SIG-M5 treated with dmso at 0.1 percent for 504 hours (cell line): ENCODE data around the gene HJURP.
A peak's percentile ranks its signal among the peaks of the same experiment; 100 is the strongest.
"Not testable (repeated sequence)": the region's sequence is repeated elsewhere in the genome, so short reads cannot be mapped to it uniquely, and the experiment has no call there.

Experiments used
- DNase-seq: peaks from one replicate; lab custom pipeline; 2025; ENCODE audit not compliant: unreplicated experiment; lab: John Stamatoyannopoulos, UW

HJURP gene

GRCh38 chr2:233854241-233854981 is at the start of gene HJURP:
Gene HJURP, minus strand, starts transcription at chr2:233854535. Its CDS starts 35 bp downstream, at chr2:233854500.
- peak; percentile 97 for DNase-seq

DNA sequence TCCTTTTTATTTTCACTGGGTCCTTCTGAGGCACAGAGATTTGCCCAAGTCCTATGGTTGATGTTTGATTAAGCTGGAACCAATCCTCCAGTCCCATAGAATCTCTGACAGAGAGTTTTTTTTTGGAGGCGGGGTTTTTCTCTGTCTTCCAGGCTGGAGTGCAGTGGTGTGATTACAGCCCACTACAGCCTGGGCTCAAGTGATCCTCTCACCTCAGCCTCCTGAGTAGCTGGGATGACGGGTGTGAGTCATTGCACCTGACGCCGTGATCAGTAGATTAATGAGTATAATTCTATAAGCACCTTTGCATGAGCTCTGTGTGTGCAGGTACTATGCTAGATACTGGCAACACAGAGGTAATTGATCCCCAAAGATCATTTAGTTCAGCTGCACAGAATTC is 47.5 kb upstream of the HJURP start:
- no peak for DNase-seq

DNA sequence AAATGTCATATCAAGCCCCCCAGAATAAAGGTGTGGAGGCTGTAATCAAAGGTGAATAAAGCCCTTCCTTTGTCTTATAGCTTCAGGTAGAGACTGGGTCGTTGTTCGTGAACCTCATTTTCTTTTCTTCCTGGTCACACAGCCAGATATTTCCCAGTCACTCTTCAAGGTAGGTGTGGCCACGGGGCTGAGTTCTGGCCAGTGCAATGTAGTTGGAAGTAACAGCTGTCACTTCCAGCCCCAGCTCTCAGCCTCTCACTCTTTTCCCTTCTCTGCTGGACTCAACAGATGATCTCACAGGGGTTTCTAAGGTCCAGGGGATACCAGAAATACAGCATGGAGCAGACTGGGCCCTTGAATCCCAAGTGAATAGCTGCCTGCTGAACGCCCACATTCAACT is 47.0 kb upstream of the HJURP start:
- DNase-seq: no peak

- not testable (repeated sequence) for DNase-seq
Measured at GRCh38 chr2:233896253-233896652, 41.9 kb upstream of the HJURP start.

GRCh38 chr2:233892793-233893192 is 38.5 kb upstream of the HJURP start:
- no peak for DNase-seq

- no peak for DNase-seq
Measured at GRCh38 chr2:233882353-233882752, 28.0 kb upstream of the HJURP start.

DNA sequence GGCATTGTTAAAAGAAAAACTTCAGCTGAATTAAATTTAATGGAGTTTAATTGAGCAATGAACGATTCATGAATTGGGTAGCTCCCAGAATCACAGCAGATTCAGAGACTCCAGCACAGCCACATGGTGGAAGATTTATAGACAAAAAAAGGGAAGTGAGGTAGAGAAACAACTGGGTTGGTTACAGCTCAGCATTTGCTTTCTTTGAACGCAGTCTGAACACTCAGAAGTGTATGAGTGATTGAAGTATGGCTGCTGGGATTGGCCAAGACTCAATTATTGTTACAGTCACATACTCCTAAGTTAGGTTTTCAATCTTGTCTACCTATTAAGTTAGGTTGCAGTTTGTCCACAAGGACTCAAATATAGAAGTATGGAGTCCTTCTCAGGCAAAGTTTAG is 17.8 kb upstream of the HJURP start:
- DNase-seq: peak; percentile 66

DNA sequence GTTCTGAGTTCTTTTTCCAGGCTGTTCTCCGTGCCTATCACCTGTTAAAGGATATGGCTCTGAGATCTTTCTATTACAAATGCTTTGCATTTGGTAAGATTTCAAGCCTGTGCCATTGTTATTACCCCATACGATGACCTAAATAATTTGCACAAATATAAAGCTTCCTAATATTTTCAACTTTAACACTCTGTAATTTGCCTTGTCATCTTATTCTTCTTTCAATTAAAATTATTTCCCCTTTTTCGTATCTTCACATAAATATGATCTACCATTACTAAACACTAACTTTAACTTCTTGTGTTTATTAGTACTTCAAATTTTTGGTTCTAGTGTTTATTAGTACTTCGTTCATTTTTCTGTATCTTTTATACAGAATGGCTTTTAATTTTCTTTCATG is 17.1 kb upstream of the HJURP start:
- DNase-seq: no peak

DNA sequence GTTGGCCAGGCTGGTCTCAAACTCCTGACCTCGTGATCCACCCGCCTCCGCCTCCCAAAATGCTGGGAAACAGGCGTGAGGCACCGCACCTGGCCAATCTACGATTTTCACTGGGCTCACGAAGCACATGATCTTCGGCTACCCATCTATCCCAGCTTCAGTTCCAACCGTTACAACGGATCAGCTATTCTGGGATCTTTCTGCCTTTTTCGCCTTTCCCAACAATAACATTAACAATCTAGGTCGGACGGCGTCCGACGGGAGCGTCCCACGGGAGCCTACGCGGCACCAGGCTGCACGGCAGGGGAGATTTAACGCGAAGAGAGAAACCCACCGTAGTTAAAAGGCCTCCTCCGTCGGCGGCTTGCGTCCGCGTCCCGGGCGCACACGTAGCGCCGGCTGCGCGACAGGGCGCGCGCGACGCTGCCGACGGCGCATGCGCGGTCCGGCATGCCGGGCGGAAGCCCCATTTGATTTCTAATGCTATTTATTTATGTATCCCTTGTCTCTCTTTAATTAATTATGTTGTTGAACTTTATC is 13.7 kb upstream of the HJURP start, which contains the start of gene MSL3B:
Gene MSL3B (minus strand): TSS at position 394 of the 540 bp plus-strand sequence.
- no peak for DNase-seq

- no peak for DNase-seq
Measured at GRCh38 chr2:233866479-233866878, 12.1 kb upstream of the HJURP start.

- no peak for DNase-seq
Measured at GRCh38 chr2:233865838-233866237, 11.5 kb upstream of the HJURP start.

GRCh38 chr2:233862261-233862768 is 8.0 kb upstream of the HJURP start:
- DNase-seq: no peak

- DNase-seq: no peak
Measured at GRCh38 chr2:233858331-233858730, 4.0 kb upstream of the HJURP start.

DNA sequence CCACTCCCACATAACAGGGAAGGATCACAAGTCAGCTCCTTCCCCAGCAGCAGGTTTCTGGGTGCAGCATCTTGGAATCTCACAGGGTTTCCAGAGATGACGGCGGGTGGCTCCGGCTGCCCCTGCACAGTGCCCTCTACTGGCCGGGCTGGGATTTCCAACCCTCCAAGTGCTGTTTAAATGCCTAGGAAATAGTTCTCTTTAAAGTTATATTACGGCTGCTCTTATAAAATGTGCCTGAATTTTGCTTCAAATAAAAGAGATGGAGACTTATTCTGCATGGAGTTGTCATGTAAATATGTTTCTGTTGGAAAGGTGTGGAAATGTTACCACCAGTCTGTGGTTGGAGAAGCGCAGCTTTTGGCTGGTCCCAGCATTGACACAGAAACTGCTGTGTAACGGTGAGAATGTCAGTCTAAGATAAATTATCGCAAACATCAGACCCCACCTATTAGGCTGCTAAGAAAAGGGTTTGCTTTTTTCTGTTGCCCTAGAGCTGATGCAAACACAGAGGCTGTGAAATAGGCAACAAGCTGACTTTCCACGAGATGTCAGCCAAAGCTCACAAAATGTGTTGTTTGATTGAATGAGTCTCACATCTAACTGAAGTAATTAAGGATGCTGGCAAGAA is 3.3 kb upstream of the HJURP start:
- peak; percentile 37 for DNase-seq

DNA sequence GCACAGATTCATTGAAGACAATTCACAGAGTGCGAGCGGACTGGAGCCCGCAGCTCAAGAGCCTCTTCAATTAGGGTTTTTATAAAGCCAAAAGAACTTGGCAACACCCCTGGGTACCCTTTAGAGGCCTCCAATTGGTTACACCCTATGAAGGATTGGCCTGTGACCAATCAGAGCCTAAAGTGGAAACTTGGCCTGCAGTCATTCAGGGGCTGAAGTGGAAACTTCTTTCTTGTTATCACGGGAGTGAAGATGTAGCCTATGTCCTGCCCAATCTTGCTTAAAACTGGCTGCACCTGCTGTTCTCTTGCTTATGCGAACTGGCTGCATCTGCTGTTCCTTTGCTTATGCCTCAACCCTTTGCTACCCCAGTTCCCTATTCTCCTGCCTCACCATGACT is 1.8 kb upstream of the HJURP start:
- DNase-seq: no peak

GRCh38 chr2:233855345-233855744 is 1.0 kb upstream of the HJURP start:
- DNase-seq: no peak

GRCh38 chr2:233853883-233854240 is 473 bp downstream of the HJURP start:
- DNase-seq: no peak

- no peak for DNase-seq
Measured at GRCh38 chr2:233853353-233853752, 982 bp downstream of the HJURP start.

- DNase-seq: peak; percentile 74
Measured at GRCh38 chr2:233852056-233852455, 2.3 kb downstream of the HJURP start.

DNA sequence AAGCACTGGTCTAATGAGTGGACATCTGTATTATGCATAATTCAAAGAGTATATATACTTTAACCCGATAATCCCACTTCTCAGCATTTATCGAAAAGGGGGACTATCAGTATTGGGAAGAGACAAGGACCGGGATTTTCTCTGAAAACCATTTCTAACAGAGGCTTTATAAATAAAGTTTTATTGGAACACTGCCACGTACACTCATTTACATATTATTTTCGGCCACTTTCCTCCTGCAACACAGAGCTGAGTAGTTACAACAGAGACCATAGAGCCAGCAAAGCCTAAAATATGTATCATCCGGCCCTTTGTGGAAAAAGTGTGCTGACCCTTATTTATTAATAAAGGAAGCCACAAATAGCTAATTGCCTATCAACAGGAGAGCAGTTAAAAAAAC is 3.2 kb downstream of the HJURP start:
- DNase-seq: no peak

DNA sequence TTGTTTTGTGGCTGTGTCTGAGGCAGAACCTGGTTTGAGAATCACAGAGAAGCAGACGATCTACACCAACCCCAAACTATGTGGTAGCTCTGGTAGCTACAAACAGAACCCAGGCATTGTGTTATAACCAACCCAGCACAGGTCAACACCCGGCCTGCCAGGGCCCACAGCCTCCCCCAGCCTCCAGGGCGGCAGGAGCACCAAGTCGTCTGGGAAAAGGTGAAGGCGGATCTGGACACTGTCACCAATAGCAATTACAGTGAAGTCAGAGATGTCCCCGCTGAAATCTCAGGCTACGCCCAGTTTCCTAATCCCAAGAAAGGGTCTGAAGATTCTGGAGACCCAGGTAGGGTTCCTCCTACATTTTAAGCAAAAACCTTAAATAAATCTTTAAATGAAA is 3.6 kb downstream of the HJURP start:
- no peak for DNase-seq

- no peak for DNase-seq
Measured at GRCh38 chr2:233849607-233850271, 4.6 kb downstream of the HJURP start.
